GM23338 (cell line): ENCODE data around the gene SLF2. TPM values are rescaled to one million over a fixed set of nuclear protein-coding genes. Genes with fewer than 3 reads are reported as not detected.

Source experiments
- ATAC-seq: fragments of 200-7000 bp; cut with Tn5 transposase; 3 replicates; pipeline ENCODE4 v1.9.1; 2020
- DNase-seq: peaks from one replicate; pipeline ENCODE4 v3.0.0-alpha.2; 2015; ENCODE audit warnings: low spot score
- H2AFZ ChIP-seq: fragments of 200-600 bp; sonication (generic); 2 replicates; pipeline ENCODE4 v1.8.0; 2016; ENCODE audit warnings: antibody characterized with exemption, mild to moderate bottlenecking, moderate library complexity
- H3F3A ChIP-seq: fragments of 200-600 bp; sonication (generic); replicated peaks from 2 replicates; pipeline ENCODE4 v1.8.0; 2017; ENCODE audit warnings: antibody characterized with exemption, mixed run types, low read depth
- H3K27ac ChIP-seq: fragments of 200-600 bp; sonication (generic); 2 replicates; pipeline ENCODE4 v1.6.1; 2016; ENCODE audit warnings: low read depth
- H3K27me3 ChIP-seq: fragments of 200-600 bp; sonication (generic); 2 replicates; pipeline ENCODE4 v1.8.0; 2016; ENCODE audit warnings: mild to moderate bottlenecking, mixed run types, moderate library complexity; ENCODE audit not compliant: insufficient read depth
- H3K36me3 ChIP-seq: fragments of 200-600 bp; sonication (generic); 2 replicates; pipeline ENCODE4 v1.8.0; 2016; ENCODE audit warnings: mild to moderate bottlenecking; ENCODE audit not compliant: insufficient read depth
- H3K4me1 ChIP-seq: fragments of 200-600 bp; sonication (generic); 2 replicates; pipeline ENCODE4 v1.8.0; 2016; ENCODE audit warnings: mild to moderate bottlenecking, moderate library complexity; ENCODE audit not compliant: insufficient read depth
- H3K4me2 ChIP-seq: fragments of 200-600 bp; sonication (generic); 2 replicates; pipeline ENCODE4 v1.7.1; 2017; ENCODE audit warnings: mixed run types
- H3K4me3 ChIP-seq: fragments of 200-600 bp; sonication (generic); 2 replicates; pipeline ENCODE4 v1.6.1; 2016; ENCODE audit warnings: mixed run types
- H3K79me2 ChIP-seq: fragments of 200-600 bp; sonication (generic); replicated peaks from 2 replicates; pipeline ENCODE4 v1.8.0; 2017; ENCODE audit warnings: mild to moderate bottlenecking; ENCODE audit not compliant: insufficient read depth
- H3K9me2 ChIP-seq: fragments of 200-600 bp; sonication (generic); 2 replicates; pipeline ENCODE4 v1.8.0; 2017; ENCODE audit not compliant: insufficient read depth
- H4K20me1 ChIP-seq: fragments of 200-600 bp; sonication (generic); replicated peaks from 2 replicates; pipeline ENCODE4 v1.8.0; 2017; ENCODE audit warnings: mild to moderate bottlenecking; ENCODE audit not compliant: insufficient read depth
- H3K27ac Mint-ChIP-seq: 2 replicates; pipeline ENCODE4 v1.8.0; 2020; ENCODE audit warnings: inconsistent platforms, mild to moderate bottlenecking, moderate library complexity, mixed read lengths
- H3K27me3 Mint-ChIP-seq: 3 replicates; pipeline ENCODE4 v1.8.0; 2022; ENCODE audit warnings: low read depth, mild to moderate bottlenecking, moderate library complexity, mixed read lengths, inconsistent platforms; ENCODE audit not compliant: insufficient read depth, poor library complexity
- H3K36me3 Mint-ChIP-seq: 3 replicates; pipeline ENCODE4 v1.8.0; 2021; ENCODE audit warnings: low read depth, mild to moderate bottlenecking, inconsistent platforms, moderate library complexity, mixed read lengths
- H3K4me1 Mint-ChIP-seq: 3 replicates; pipeline ENCODE4 v1.8.0; 2020; ENCODE audit warnings: mild to moderate bottlenecking, inconsistent platforms, mixed read lengths
- H3K4me3 Mint-ChIP-seq: 3 replicates; pipeline ENCODE4 v1.8.0; 2021; ENCODE audit warnings: moderate library complexity, mild to moderate bottlenecking, inconsistent platforms, mixed read lengths
- H3K9me3 Mint-ChIP-seq: 3 replicates; pipeline ENCODE4 v1.8.0; 2020; ENCODE audit warnings: moderate library complexity, mild to moderate bottlenecking, inconsistent platforms, mixed read lengths
- CREB1 ChIP-seq: fragments of 250-450 bp; sonication (Bioruptor Pico); IDR thresholded peaks from 2 replicates; pipeline ENCODE4 v1.5.0; 2020; ENCODE audit warnings: low read depth, mild to moderate bottlenecking, moderate library complexity
- CTCF ChIP-seq, 2 experiments: fragments of 200-600 bp in 1 of 2; sonication (generic) in 1 of 2; conservative IDR thresholded peaks; 2 replicates each; pipeline versions ENCODE4 v1.5.1 to v1.6.1; 2016 to 2017; ENCODE audit warnings: antibody characterized with exemption in 2 of 2, low read depth in 2 of 2, mild to moderate bottlenecking in 2 of 2, moderate library complexity in 1 of 2
- ETS1 ChIP-seq: IDR thresholded peaks from 2 replicates; pipeline ENCODE4 v1.6.1; 2016; ENCODE audit warnings: antibody characterized with exemption
- EZH2 ChIP-seq: fragments of 200-600 bp; sonication (generic); IDR thresholded peaks from one replicate; pipeline ENCODE4 v1.8.0; 2017; ENCODE audit warnings: antibody characterized with exemption, mild to moderate bottlenecking, low read depth; ENCODE audit not compliant: unreplicated experiment
- EZH2phosphoT487 ChIP-seq: fragments of 200-600 bp; sonication (generic); IDR thresholded peaks from one replicate; pipeline ENCODE4 v1.8.1; 2018; ENCODE audit warnings: antibody characterized with exemption; ENCODE audit not compliant: unreplicated experiment
- JUNB ChIP-seq: IDR thresholded peaks from one replicate; pipeline ENCODE4 v1.6.1; 2016; ENCODE audit warnings: antibody characterized with exemption; ENCODE audit not compliant: unreplicated experiment
- NANOG ChIP-seq: IDR thresholded peaks from 2 replicates; pipeline ENCODE4 v1.6.1; 2016; ENCODE audit warnings: antibody characterized with exemption, borderline replicate concordance
- POLR2AphosphoS5 ChIP-seq: IDR thresholded peaks from 2 replicates; pipeline ENCODE4 v1.6.1; 2016; ENCODE audit warnings: antibody characterized with exemption, low read depth
- REST ChIP-seq: IDR thresholded peaks from one replicate; pipeline ENCODE4 v1.6.1; 2018; ENCODE audit warnings: antibody characterized with exemption; ENCODE audit not compliant: unreplicated experiment
- STAT1 ChIP-seq: IDR thresholded peaks from one replicate; pipeline ENCODE4 v1.6.1; 2016; ENCODE audit warnings: antibody characterized with exemption; ENCODE audit not compliant: unreplicated experiment
- ZNF114 ChIP-seq: fragments of 250-450 bp; sonication (Bioruptor Pico); IDR thresholded peaks from 2 replicates; pipeline ENCODE4 v1.5.0; 2020; ENCODE audit warnings: mild to moderate bottlenecking, moderate library complexity
- ZNF331 ChIP-seq: fragments of 250-450 bp; sonication (Bioruptor Pico); IDR thresholded peaks from 2 replicates; pipeline ENCODE4 v1.5.0; 2020; ENCODE audit warnings: low read depth, mild to moderate bottlenecking, moderate library complexity
- ZNF462 ChIP-seq: fragments of 250-450 bp; sonication (Bioruptor Pico); IDR thresholded peaks from 2 replicates; pipeline ENCODE4 v1.5.0; 2020; ENCODE audit warnings: mild to moderate bottlenecking, moderate library complexity
- polyA plus RNA-seq: library from polyadenylated mRNA; unstranded; fragments of >200 nt; fragmentation: Nextera tagmentation; extraction: Ambion mirVana; gene quantifications from 2 replicates; pipeline ENCODE4 v1.2.1, GENCODE V29; 2016
- total RNA-seq: library from RNA; depleted of rRNA; stranded (reverse); fragments of >200 nt; shearing (Covaris generic); gene quantifications from 2 replicates; pipeline ENCODE4 v1.2.3, GENCODE V29; 2014

SLF2 gene
- total and polyA plus RNA-seq, 2 experiments from 2014 or later: 13.6 to 22.1 TPM

GRCh38 chr10:100864978-100865377 is 47.8 kb upstream of the SLF2 start:
- H3F3A ChIP-seq: no peaks in the 10 kb centered on the region
- H4K20me1 ChIP-seq: no peaks in the 10 kb centered on the region
- H3K27me3 ChIP-seq: peaks cover 38% of the 10 kb centered on the region
- H3K79me2 ChIP-seq: no peaks in the 10 kb centered on the region
- H3K36me3 Mint-ChIP-seq: no peaks in the 10 kb centered on the region
- H3K4me1 ChIP-seq: peaks cover 8% of the 10 kb centered on the region; the same call in 1 of the 2 replicates
- DNase-seq (no peak), ATAC-seq (no peak)
- peaks cover 15% of the 10 kb centered on the region for H3K4me1 Mint-ChIP-seq
- no peaks in the 10 kb centered on the region for H3K9me2 ChIP-seq
- H3K4me3 Mint-ChIP-seq: no peak overlapping the region
- no peak overlapping the region for H3K4me3 ChIP-seq
- no peak overlapping the region for H3K27ac Mint-ChIP-seq
- no peak overlapping the region for H3K4me2 ChIP-seq
- no peak for TF ChIP-seq ETS1
- no peak for TF ChIP-seq ZNF114 (CRISPR knock-in tag)
- TF ChIP-seq REST: no peak
- no peak for TF ChIP-seq JUNB
- no peak for TF ChIP-seq CTCF (conservative IDR thresholded peaks at IDR 0.05; ENCODE audit: low read depth in 2 of 2)
- no peak for TF ChIP-seq ZNF331 (CRISPR knock-in tag)
- TF ChIP-seq ZNF462 (CRISPR knock-in tag): no peak
- TF ChIP-seq EZH2: no peak
- TF ChIP-seq NANOG: no peak
- TF ChIP-seq EZH2phosphoT487: no peak
- TF ChIP-seq STAT1: no peak
- no peak for TF ChIP-seq POLR2AphosphoS5
- no peak for TF ChIP-seq CREB1 (CRISPR knock-in tag)
- no peaks in the 10 kb centered on the region; the same call in 1 of the 2 replicates for H3K36me3 ChIP-seq
- no peak overlapping the region for H2AFZ ChIP-seq
- no peaks in the 10 kb centered on the region for H3K9me3 Mint-ChIP-seq
- H3K27me3 Mint-ChIP-seq: peaks cover 35% of the 10 kb centered on the region
- no peak overlapping the region for H3K27ac ChIP-seq
